ENCODE data around the gene OR52L1.

The OR52L1 gene

DNA sequence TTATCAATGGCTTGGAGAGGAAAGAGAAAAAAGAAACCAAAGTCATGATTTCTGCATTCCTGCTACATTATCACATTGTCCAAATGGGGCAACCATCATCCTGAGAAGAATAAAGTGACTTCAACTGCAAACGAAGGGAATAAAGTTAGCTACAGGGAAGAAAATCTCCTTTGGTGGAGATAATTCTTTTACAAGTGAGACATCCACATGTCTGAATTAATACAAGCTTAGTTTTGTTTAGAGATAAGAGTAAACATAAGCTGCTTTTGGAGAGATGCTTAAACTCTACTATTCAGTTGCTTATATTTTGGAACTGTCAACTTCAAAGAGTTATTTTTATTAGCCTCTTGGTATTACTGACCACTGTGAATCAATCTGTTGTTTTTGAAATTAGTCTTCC lies at the start of gene OR52L1:
TSS of gene OR52L1 (minus strand) at position 101 of the 400 bp plus-strand sequence. CDS start at position 46, 55 bp downstream.
- Histone ChIP-seq H3K27me3 (ENCODE audit: control insufficient read depth, insufficient read depth, low read length) (no peaks in the 10 kb centered on the region), H3K9me3 (ENCODE audit: control insufficient read depth, low read length) (no peaks in the 10 kb centered on the region), H3K4me1 (ENCODE audit: control insufficient read depth, insufficient read depth, low read length) (no peaks in the 10 kb centered on the region), H3K36me3 (ENCODE audit: control insufficient read depth, insufficient read depth, low read length) (no peaks in the 10 kb centered on the region), H3K9ac (ENCODE audit: low read length) (no peak within 1 kb of the TSS), H3K4me3 (ENCODE audit: low read length) (no peak within 1 kb of the TSS)

DNA sequence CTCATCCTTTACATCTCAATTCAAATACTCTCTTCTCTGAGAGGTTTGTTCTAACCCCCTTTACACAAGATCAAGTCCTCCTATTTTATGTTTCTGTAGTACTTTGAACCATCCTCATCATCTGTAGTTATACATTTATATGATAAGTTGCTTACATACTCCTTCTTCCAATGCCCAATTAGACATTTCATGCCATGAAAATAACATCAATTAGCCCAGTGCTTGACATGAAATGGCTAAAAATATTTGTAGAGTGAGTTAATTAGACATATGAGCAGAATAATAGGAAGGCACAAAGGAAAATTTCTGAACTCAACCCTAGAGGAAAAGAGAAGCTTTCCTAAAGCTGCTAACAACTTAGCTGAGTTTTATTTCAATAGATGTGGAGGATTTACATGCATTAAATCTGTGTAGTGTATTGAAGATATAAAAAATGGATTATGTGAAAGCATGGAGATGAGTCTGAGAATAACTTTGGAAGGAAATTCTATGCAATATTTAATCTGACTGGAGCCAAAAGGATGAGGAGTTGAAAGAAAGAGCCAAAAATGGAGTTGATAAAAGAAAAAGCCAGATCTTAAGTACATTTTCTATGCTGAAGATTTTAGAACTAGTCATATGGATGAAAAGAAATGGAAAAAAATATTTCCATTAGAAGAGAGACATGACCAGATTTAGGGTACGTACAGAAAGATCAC lies 44.1 kb upstream of the OR52L1 start, which contains the start of gene OR56A1:
TSS of gene OR56A1 (minus strand) at position 51 of the 698 bp plus-strand sequence. CDS start 3,066 bp downstream, outside the sequence.
- H3K4me3 ChIP-seq (ENCODE audit: low read length) = no peak within 1 kb of the TSS
- H3K9me3 ChIP-seq (ENCODE audit: control insufficient read depth, low read length) = no peaks in the 10 kb centered on the region
- no peaks in the 10 kb centered on the region for H3K4me1 ChIP-seq (ENCODE audit: control insufficient read depth, insufficient read depth, low read length)

DNA sequence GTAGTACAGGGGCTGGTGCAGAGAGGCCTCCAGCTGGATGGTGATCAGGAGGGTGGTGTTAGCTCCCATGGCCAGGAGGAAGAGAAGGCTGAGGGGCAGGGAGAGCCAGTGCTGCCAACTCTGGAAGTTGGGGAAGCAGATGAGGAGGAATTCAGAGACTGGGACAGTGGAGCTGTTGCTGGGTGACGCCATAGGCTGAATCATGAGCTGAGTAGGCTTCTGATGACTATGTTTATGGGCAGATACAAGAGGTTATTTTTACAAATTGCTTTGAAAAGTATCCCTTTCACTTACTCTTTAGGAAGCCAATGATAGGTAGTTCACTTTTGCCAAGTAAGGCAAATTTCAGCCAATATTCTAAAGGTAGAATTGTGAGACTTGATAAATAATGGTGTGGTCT lies 40.7 kb upstream of the OR52L1 start:
- Histone ChIP-seq H3K4me3 (ENCODE audit: low read length) (no peak overlapping the region), H3K36me3 (ENCODE audit: control insufficient read depth, insufficient read depth, low read length) (no peaks in the 10 kb centered on the region), H3K9me3 (ENCODE audit: control insufficient read depth, low read length) (no peaks in the 10 kb centered on the region), H3K4me1 (ENCODE audit: control insufficient read depth, insufficient read depth, low read length) (no peaks in the 10 kb centered on the region), H3K9ac (ENCODE audit: low read length) (no peak overlapping the region), H3K27me3 (ENCODE audit: control insufficient read depth, insufficient read depth, low read length) (no peaks in the 10 kb centered on the region)

More for the DNA sequence above, 44.1 kb upstream of the OR52L1 start, which contains the start of gene OR56A1:
- no peaks in the 10 kb centered on the region for H3K36me3 ChIP-seq (ENCODE audit: control insufficient read depth, insufficient read depth, low read length)
- H3K9ac ChIP-seq (ENCODE audit: low read length) = no peak within 1 kb of the TSS
- H3K27me3 ChIP-seq (ENCODE audit: control insufficient read depth, insufficient read depth, low read length) = no peaks in the 10 kb centered on the region

DNA sequence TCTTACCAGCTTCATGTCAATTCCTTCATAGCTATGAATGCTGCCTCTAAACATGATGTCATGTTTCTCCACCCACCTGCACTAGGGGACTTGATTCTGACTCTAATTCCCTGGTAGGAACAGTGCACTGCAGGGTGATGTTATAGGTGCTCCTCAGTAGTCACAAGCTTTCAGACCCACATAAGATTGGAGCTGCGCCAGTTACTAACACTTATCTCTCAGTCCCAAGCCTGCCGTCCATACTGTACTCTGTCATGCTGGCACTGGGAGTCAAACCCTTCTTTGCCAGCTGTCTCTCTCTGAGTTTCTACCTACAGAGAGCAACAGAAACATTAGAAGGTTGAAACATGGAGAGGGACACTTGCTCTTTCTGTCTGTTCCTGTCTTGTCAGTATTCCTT lies 38.3 kb upstream of the OR52L1 start:
- Histone ChIP-seq H3K36me3 (ENCODE audit: control insufficient read depth, insufficient read depth, low read length) (no peaks in the 10 kb centered on the region), H3K9ac (ENCODE audit: low read length) (no peak overlapping the region), H3K9me3 (ENCODE audit: control insufficient read depth, low read length) (no peaks in the 10 kb centered on the region), H3K4me1 (ENCODE audit: control insufficient read depth, insufficient read depth, low read length) (no peaks in the 10 kb centered on the region), H3K27me3 (ENCODE audit: control insufficient read depth, insufficient read depth, low read length) (no peaks in the 10 kb centered on the region), H3K4me3 (ENCODE audit: low read length) (no peak overlapping the region)

DNA sequence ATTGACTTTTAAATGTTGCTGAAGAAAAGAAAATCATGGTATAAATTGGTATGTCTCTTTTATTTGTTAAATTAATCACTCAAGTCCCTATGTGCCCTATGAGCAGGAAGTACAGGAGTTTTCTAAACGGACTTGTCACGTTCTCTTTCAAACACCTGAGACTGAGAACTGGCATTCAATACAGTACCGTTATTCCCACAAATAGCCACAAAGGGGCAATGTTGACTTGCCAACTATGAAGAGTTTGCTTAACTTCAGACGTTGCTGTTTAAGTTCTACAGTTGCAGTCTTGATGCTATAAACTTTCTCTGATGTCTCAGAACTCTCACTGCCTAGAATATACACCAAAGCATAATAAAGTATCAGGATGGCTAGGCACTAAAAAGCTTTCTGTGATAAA lies 36.2 kb upstream of the OR52L1 start:
- Histone ChIP-seq H3K36me3 (ENCODE audit: control insufficient read depth, insufficient read depth, low read length) (no peaks in the 10 kb centered on the region), H3K9ac (ENCODE audit: low read length) (no peak overlapping the region), H3K4me1 (ENCODE audit: control insufficient read depth, insufficient read depth, low read length) (no peaks in the 10 kb centered on the region), H3K27me3 (ENCODE audit: control insufficient read depth, insufficient read depth, low read length) (no peaks in the 10 kb centered on the region), H3K4me3 (ENCODE audit: low read length) (no peak overlapping the region), H3K9me3 (ENCODE audit: control insufficient read depth, low read length) (no peaks in the 10 kb centered on the region)

DNA sequence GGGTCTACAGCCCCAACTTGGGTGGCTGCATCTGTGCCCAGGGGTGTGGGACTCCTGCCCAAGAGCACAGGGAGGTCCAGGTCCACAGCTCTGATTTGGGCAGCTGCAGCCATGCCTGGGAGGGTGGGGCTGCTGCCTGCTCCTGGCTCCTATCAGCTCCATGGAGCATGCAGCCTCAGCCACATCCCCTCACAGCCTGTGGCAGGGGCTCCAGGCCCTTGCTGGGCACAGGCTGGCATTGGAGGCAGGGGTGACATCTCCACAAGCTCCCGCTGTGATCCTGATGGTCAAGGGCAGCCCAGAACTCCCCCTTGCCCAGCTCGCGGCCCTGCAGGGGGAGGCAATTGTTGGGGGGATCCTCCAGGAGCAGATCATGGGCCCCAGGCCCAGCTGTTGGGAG lies 26.3 kb upstream of the OR52L1 start:
- no peak overlapping the region for H3K4me3 ChIP-seq (ENCODE audit: low read length)
- H3K9me3 ChIP-seq (ENCODE audit: control insufficient read depth, low read length) = no peaks in the 10 kb centered on the region
- H3K36me3 ChIP-seq (ENCODE audit: control insufficient read depth, insufficient read depth, low read length) = no peaks in the 10 kb centered on the region
- no peak overlapping the region for H3K9ac ChIP-seq (ENCODE audit: low read length)
- no peaks in the 10 kb centered on the region for H3K27me3 ChIP-seq (ENCODE audit: control insufficient read depth, insufficient read depth, low read length)
- H3K4me1 ChIP-seq (ENCODE audit: control insufficient read depth, insufficient read depth, low read length) = peaks cover 4% of the 10 kb centered on the region

DNA sequence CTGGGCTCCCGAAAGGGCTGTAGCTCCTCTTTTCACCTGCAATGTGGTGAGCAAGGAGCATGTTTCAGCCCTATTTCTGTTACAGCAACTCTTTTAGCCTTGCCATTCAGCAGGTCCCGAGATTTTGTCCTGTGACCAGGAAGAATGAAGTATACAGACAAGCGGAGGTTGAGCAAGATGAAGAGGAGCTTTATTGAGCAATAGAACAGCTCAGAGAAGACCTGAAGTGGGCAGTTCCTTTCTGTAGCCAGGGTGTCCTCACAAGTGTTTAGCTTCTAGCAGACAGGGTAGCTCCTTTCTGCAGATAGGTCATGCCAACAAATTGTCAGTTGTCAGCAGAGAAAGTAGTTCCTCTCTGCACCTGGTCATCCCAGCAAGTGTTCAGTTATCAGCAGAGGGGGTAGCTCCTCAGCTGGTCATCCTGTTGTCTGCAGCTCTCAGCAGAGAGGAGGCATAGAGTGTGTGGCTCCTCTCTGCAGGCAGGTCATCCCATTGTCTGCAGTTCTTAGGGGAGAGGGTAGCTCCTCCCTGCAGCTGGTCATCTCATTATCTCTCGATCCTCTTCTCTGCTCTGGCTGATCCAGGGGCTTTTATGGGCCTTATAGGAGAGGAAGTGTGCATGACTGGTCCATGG lies 25.4 kb upstream of the OR52L1 start:
- H3K9ac ChIP-seq (ENCODE audit: low read length) = no peak overlapping the region
- no peaks in the 10 kb centered on the region for H3K27me3 ChIP-seq (ENCODE audit: control insufficient read depth, insufficient read depth, low read length)
- H3K36me3 ChIP-seq (ENCODE audit: control insufficient read depth, insufficient read depth, low read length) = no peaks in the 10 kb centered on the region
- no peaks in the 10 kb centered on the region for H3K9me3 ChIP-seq (ENCODE audit: control insufficient read depth, low read length)
- no peak overlapping the region for H3K4me3 ChIP-seq (ENCODE audit: low read length)
- H3K4me1 ChIP-seq (ENCODE audit: control insufficient read depth, insufficient read depth, low read length) = no peaks in the 10 kb centered on the region

DNA sequence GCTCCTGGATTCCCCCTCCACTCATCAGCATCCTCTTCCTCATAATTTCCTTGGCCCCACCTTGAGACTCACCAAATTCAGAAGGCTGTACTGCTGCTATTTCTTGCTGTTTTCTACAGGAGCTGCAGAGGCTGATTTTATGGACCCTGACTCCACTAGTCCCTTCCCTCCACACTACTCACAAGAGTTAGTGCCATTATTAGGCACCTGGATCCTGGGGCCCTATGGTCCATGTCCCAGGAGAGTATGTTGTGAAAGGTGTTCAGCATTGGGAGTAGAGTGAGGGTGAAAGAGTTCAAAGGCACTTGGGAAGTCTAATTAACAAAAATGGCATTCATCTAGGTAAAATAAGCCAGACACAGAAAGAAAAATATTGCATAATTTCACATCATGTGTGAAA lies 20.1 kb upstream of the OR52L1 start, which contains the start of gene OR56A4:
TSS of gene OR56A4 (minus strand) at position 101 of the 400 bp plus-strand sequence. CDS start 3,954 bp downstream, outside the sequence.
- H3K9ac ChIP-seq (ENCODE audit: low read length) = no peak within 1 kb of the TSS
- no peaks in the 10 kb centered on the region for H3K9me3 ChIP-seq (ENCODE audit: control insufficient read depth, low read length)
- H3K27me3 ChIP-seq (ENCODE audit: control insufficient read depth, insufficient read depth, low read length) = no peaks in the 10 kb centered on the region
- H3K4me1 ChIP-seq (ENCODE audit: control insufficient read depth, insufficient read depth, low read length) = no peaks in the 10 kb centered on the region
- H3K4me3 ChIP-seq (ENCODE audit: low read length) = no peak within 1 kb of the TSS
- H3K36me3 ChIP-seq (ENCODE audit: control insufficient read depth, insufficient read depth, low read length) = no peaks in the 10 kb centered on the region

DNA sequence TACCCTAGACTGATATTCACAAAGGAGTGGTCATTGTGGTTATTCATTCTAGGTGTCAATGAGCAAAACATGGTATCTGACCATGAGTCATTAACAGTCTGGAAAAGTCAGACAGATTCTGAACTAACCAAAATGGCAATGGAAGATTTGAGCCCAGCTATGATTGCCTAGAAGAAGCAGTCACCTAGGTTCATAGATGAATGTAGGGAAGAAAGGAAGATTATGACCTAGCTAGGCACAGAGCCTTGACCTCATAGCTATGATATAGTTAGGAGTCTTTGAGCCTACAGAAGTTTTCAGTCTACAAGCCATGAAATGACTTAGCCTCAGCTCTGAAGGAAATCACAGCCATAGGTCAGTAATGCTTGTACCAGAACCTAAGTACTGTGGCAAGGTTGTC lies 19.6 kb upstream of the OR52L1 start:
- Histone ChIP-seq H3K36me3 (ENCODE audit: control insufficient read depth, insufficient read depth, low read length) (no peaks in the 10 kb centered on the region), H3K4me1 (ENCODE audit: control insufficient read depth, insufficient read depth, low read length) (no peaks in the 10 kb centered on the region), H3K9ac (ENCODE audit: low read length) (no peak overlapping the region), H3K4me3 (ENCODE audit: low read length) (no peak overlapping the region), H3K9me3 (ENCODE audit: control insufficient read depth, low read length) (no peaks in the 10 kb centered on the region), H3K27me3 (ENCODE audit: control insufficient read depth, insufficient read depth, low read length) (no peaks in the 10 kb centered on the region)

DNA sequence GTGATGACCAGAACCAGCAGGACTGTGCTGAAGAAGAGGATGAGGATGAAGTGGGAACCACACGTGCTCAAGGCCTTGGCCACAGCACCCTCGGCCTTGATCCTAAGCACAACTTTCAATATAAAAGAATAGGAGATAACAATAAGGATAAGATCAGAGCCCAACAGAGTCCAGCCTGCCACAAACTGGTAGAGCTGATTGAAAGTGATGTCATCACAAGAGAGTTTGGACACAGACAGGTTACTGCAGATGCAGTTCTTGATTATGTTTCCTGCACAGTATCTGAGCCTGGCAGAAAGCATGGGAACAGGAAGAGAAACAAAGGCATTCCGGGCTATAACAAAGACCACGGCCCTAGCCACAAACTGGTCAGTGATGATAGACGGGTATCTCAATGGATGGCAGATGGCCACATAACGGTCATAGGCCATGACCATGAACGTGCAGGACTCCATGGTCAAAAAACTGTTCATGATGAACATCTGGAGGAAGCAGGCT lies 15.5 kb upstream of the OR52L1 start:
- no peaks in the 10 kb centered on the region for H3K27me3 ChIP-seq (ENCODE audit: control insufficient read depth, insufficient read depth, low read length)
- no peak overlapping the region for H3K4me3 ChIP-seq (ENCODE audit: low read length)
- no peak overlapping the region for H3K9ac ChIP-seq (ENCODE audit: low read length)

DNA sequence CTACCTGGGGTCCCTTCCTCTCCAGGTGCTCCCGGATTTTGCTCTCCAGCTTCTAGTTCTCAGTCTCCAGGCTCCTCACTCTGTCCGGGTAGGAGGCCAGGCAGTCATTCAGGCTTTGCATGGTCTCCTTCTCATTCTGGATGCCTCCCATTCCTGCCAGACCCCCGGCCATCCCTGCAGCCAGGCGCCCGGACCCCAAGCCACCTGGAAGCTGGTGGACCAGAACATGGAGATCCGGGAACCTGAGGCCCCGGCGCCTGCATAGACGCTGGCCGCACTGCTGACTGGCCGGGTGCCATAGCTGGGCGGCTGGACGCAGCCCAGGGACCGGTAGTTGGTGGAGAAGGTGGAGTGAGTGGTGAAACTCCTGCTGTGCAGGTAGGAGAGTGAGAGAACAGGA lies 8.0 kb upstream of the OR52L1 start:
- Histone ChIP-seq H3K36me3 (ENCODE audit: control insufficient read depth, insufficient read depth, low read length) (no peaks in the 10 kb centered on the region), H3K9ac (ENCODE audit: low read length) (no peak overlapping the region), H3K9me3 (ENCODE audit: control insufficient read depth, low read length) (no peaks in the 10 kb centered on the region), H3K4me3 (ENCODE audit: low read length) (no peak overlapping the region), H3K27me3 (ENCODE audit: control insufficient read depth, insufficient read depth, low read length) (no peaks in the 10 kb centered on the region), H3K4me1 (ENCODE audit: control insufficient read depth, insufficient read depth, low read length) (no peaks in the 10 kb centered on the region)

More for the DNA sequence above, 15.5 kb upstream of the OR52L1 start:
- H3K4me1 ChIP-seq (ENCODE audit: control insufficient read depth, insufficient read depth, low read length) = no peaks in the 10 kb centered on the region
- no peaks in the 10 kb centered on the region for H3K9me3 ChIP-seq (ENCODE audit: control insufficient read depth, low read length)
- no peaks in the 10 kb centered on the region for H3K36me3 ChIP-seq (ENCODE audit: control insufficient read depth, insufficient read depth, low read length)

DNA sequence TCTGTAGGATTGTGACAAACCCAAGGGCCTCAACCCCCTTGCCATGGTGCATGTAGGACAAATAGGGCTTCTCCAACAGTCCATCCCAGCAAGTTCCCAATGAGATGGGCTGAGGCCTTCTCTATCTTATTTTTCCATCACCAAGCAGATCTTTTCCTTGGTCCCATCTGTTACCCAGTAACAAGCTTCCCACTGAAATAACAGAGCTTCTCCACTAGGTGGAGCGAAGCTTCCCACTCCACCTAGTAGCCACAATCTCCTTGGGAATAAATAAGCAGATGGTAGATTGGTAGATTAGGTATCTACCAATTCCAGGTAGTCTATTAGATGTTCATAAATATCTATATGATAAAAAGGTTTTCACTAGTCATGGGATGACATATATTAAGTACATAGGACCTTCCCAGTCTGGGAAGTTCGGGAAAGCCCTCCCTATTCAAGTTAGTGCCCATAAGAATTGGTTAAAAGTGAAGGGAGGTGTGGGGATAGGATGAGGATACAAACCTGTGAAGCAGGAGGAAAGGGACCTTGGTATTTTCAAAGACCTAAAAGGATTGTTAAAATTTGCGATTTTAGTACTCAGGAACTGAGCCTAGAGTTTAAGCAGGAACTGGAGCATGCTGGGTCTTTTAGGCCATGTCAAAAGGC lies 5.9 kb upstream of the OR52L1 start:
- Histone ChIP-seq H3K27me3 (ENCODE audit: control insufficient read depth, insufficient read depth, low read length) (no peaks in the 10 kb centered on the region), H3K9me3 (ENCODE audit: control insufficient read depth, low read length) (no peaks in the 10 kb centered on the region), H3K4me3 (ENCODE audit: low read length) (no peak overlapping the region), H3K9ac (ENCODE audit: low read length) (no peak overlapping the region), H3K36me3 (ENCODE audit: control insufficient read depth, insufficient read depth, low read length) (no peaks in the 10 kb centered on the region), H3K4me1 (ENCODE audit: control insufficient read depth, insufficient read depth, low read length) (no peaks in the 10 kb centered on the region)

Data from mucosa of stomach (tissue), 1 donor.